Fibroblast of villous mesenchyme (primary cell): Measurements from ENCODE around the gene SPATA13. TPM values are rescaled to one million over a fixed set of nuclear protein-coding genes. Genes with fewer than 3 reads are reported as not detected.
"Not testable (repeated sequence)": the region's sequence is repeated elsewhere in the genome, so short reads cannot be mapped to it uniquely, and the experiment has no call there.

ENCODE experiments used
- DNase-seq: peaks from one replicate; pipeline ENCODE4 v3.0.0-alpha.2; 2010; ENCODE audit warnings: low read depth
- H3K4me3 ChIP-seq: 2 replicates; pipeline ENCODE4 v1.5.1; 2011; ENCODE audit warnings: low read depth, mild to moderate bottlenecking, low read length
- total RNA-seq: library from RNA; depleted of rRNA; stranded (reverse); fragments of >200 nt; gene quantifications from 2 replicates; pipeline ENCODE4 v1.2.3, GENCODE V29; 2012
- TF ChIP-seq, protein P1 (sequence below): IDR thresholded peaks from 2 replicates; pipeline ENCODE4 v1.5.1; 2012; ENCODE audit warnings: low read depth, mild to moderate bottlenecking, low read length; ENCODE audit not compliant: insufficient read depth

SPATA13 gene
- total RNA-seq, 1 donor = 19.9 TPM

DNA sequence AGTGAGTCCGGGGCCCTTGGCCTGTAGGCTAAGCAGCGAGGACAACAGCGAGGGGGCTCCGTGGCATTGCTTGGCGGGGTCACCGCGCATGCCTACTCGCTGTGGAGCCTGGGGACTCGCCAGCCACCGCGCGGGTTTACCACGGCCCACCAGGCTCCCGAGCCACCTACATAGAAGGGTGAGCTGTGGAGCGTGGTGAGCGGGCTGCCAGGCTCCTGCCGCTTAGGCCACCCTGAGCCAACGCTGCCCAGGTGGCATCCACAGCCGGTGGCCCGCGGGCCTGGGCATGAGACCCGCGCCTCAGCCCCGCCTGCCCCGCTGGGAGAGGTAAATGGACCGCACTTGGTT, 180.1 kb downstream of the SPATA13 start:
- H3K4me3 ChIP-seq = no peak overlapping the region
- TF ChIP-seq, protein P1, sequence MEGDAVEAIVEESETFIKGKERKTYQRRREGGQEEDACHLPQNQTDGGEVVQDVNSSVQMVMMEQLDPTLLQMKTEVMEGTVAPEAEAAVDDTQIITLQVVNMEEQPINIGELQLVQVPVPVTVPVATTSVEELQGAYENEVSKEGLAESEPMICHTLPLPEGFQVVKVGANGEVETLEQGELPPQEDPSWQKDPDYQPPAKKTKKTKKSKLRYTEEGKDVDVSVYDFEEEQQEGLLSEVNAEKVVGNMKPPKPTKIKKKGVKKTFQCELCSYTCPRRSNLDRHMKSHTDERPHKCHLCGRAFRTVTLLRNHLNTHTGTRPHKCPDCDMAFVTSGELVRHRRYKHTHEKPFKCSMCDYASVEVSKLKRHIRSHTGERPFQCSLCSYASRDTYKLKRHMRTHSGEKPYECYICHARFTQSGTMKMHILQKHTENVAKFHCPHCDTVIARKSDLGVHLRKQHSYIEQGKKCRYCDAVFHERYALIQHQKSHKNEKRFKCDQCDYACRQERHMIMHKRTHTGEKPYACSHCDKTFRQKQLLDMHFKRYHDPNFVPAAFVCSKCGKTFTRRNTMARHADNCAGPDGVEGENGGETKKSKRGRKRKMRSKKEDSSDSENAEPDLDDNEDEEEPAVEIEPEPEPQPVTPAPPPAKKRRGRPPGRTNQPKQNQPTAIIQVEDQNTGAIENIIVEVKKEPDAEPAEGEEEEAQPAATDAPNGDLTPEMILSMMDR = no peak
- no peak for DNase-seq

DNA sequence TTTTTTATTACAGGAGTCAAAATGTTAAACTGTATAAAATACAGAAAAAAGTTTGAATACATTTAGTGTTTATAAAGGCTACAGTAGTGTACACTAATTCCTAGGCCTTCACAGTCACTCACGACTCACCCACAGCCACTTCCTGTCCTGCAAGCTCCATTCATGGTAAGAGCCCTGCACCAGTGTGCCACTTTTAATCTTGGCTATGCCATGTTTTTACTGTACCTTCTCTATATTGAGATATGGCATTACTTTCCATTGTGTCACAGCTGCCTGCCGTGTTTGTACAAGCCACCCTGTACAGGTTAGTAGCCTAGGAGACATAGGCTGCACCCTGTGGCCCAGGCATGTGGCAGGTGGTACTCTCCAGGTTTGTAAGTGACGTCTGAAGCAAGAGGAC, 180.9 kb downstream of the SPATA13 start:
- DNase-seq = no peak
- no peak overlapping the region for H3K4me3 ChIP-seq
- TF ChIP-seq, protein P1 = no peak

DNA sequence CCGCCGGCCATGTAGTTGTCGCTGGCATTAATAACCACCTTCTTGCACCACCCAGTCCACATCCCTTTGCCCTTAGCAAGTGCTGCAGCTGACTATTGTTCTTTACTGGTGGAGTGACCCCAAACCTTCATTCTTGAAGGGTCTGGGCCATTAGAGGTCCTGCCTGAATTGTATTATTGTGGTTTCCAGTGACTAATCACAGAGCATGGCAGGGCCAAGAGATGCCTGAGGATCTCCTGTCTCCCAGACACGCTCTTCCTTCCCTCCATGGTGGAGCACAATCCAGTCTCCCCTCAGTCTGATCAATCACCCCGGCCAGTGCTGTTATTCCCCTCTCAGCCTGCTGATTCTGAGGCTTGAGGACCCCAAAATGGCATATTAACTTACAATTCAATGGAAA, 187.9 kb downstream of the SPATA13 start:
- TF ChIP-seq, protein P1 = no peak
- DNase-seq = no peak
- H3K4me3 ChIP-seq = no peak overlapping the region

- TF ChIP-seq, protein P1 = no peak
- no peak overlapping the region for H3K4me3 ChIP-seq
- DNase-seq = no peak
Measured at GRCh38 chr13:24348797-24349515, 188.4 kb downstream of the SPATA13 start.

GRCh38 chr13:24349778-24350664, 189.5 kb downstream of the SPATA13 start:
- H3K4me3 ChIP-seq, DNase-seq: not testable (repeated sequence)

DNA sequence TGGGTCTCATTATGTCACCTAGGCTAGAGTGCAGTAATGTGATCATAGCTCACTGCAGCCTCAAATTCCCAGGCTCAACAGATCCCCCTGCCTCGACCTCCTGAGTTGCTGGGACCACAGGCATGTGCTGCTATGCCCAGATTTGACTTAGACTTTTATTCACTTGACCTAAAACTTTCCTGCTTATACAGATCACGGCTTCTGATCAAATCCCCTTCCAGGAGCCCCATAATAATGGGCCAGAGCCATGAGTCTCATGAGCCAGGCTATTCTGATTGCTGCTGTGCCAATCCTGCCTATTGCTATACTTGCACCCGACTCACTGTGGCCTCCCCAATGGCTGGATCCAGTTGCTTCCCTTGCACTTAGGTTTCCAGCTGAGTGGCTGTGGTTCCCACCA, 190.9 kb downstream of the SPATA13 start:
- no peak overlapping the region for H3K4me3 ChIP-seq
- no peak for DNase-seq
- TF ChIP-seq, protein P1 = no peak

DNA sequence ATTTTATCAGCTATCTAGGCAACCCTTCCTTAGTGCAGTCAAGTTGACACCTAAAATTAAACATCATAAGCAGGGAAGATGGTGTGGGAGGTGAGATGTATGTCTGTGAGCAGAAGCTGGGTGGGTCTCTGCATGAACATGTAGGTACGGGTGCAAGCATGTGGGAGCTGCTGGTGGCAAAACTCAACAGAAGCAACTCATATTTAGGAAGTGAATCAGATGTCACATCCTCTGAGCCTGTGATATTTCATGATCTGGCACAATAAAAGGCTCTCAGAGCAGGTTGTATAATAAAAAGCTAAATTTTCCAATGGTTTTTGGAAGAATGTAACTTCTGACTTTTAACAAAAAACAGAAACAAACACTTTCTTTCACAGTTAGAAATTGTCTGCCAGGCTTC, 193.2 kb downstream of the SPATA13 start:
- no peak for DNase-seq
- TF ChIP-seq, protein P1 = no peak
- no peak overlapping the region for H3K4me3 ChIP-seq
